Activated CD8-positive, alpha-beta T cell treated with anti-CD3 and anti-CD28 coated beads for 36 hours (primary cell): Measurements from ENCODE around the gene PFKFB1. TPM values are rescaled to one million over a fixed set of nuclear protein-coding genes. Genes with fewer than 3 reads are reported as not detected.

Experiments used
- ATAC-seq: fragments of 200-7000 bp; cut with Tn5 transposase; one replicate; pipeline ENCODE4 v1.10.0; 2021; ENCODE audit warnings: mild to moderate bottlenecking, moderate library complexity
- CTCF ChIA-PET: fragments of 350-600 bp; sonication (Branson Sonifier 250); formaldehyde crosslinking; loops from one replicate; lab custom pipeline; 2021; ENCODE audit warnings: antibody characterized with exemption; lab: Charles Lee
- POLR2A ChIA-PET: fragments of 350-600 bp; sonication (Branson Sonifier 250); formaldehyde crosslinking; loops from one replicate; lab custom pipeline; 2021; ENCODE audit warnings: antibody characterized with exemption; lab: Charles Lee
- DNase-seq: peaks from one replicate; pipeline ENCODE4 v3.0.0-alpha.2; 2020
- H3K27ac Mint-ChIP-seq: one replicate; pipeline ENCODE4 v1.8.0; 2021; ENCODE audit warnings: mild to moderate bottlenecking, mixed read lengths
- H3K27me3 Mint-ChIP-seq: one replicate; pipeline ENCODE4 v1.8.0; 2021; ENCODE audit warnings: mixed read lengths
- H3K36me3 Mint-ChIP-seq: one replicate; pipeline ENCODE4 v1.8.0; 2021; ENCODE audit warnings: low read depth, mixed read lengths
- H3K4me1 Mint-ChIP-seq: one replicate; pipeline ENCODE4 v1.8.0; 2021; ENCODE audit warnings: low read depth, mixed read lengths
- H3K4me3 Mint-ChIP-seq: one replicate; pipeline ENCODE4 v1.8.0; 2021; ENCODE audit warnings: mild to moderate bottlenecking, moderate library complexity, mixed read lengths
- H3K9me3 Mint-ChIP-seq: one replicate; pipeline ENCODE4 v1.8.0; 2021; ENCODE audit warnings: mixed read lengths
- CTCF ChIP-seq: fragments of 200-600 bp; IDR thresholded peaks from one replicate; pipeline ENCODE4 v1.8.0; 2022; ENCODE audit warnings: antibody characterized with exemption, mild to moderate bottlenecking
- intact Hi-C: fragments of 100-400 bp; cut with micrococcal nuclease; formaldehyde crosslinking; loops from one replicate; pipeline ENCODE4 v1.10.0; 2022
- total RNA-seq, 2 experiments: library from RNA; stranded (reverse); gene quantifications; one replicate each; pipeline ENCODE4 v1.2.3, GENCODE V29; 2021

Gene PFKFB1
- total RNA-seq, 2 experiments from 2014 or later = 0.60 to 0.92 TPM

GRCh38 chrX:54935306-54935705 is 58.7 kb downstream of the PFKFB1 start:
- Mint-ChIP-seq H3K9me3 (no peaks in the 10 kb centered on the region), H3K4me1 (no peaks in the 10 kb centered on the region), H3K27me3 (no peaks in the 10 kb centered on the region), H3K27ac (no peak overlapping the region), H3K4me3 (no peak overlapping the region), H3K36me3 (no peaks in the 10 kb centered on the region)
- TF ChIP-seq CTCF = no peak
- ChIA-PET CTCF (interaction anchor here (1.3 kb wide), 1 partner anchor 44 kb away, joined by 3 read pairs; no protein-coding TSS in a partner anchor), POLR2A (no interaction called here)
- DNase-seq (no peak), ATAC-seq (no peak)
- intact Hi-C loops = no loop called here

DNA sequence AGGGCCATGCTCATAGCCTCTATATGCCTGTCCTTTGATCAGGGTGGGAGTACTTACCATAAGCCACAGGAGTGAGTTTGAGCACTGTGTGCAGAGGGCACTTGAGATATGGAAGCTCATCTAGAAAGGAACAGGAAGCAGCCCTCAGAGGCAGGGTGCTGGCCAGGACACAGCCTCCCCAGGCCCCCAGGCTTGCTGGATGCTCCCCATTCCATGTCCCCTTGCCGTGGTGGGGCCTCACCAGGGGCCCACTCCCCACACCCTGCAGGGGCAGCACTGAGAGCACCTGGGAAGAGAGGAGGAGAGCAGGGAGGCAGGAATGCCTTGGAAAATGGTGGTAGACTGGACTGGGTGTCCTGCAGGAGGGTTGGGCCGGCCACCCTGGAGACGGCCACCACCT is 59.1 kb downstream of the PFKFB1 start:
- H3K4me1 Mint-ChIP-seq = no peaks in the 10 kb centered on the region
- no peaks in the 10 kb centered on the region for H3K9me3 Mint-ChIP-seq
- no peaks in the 10 kb centered on the region for H3K27me3 Mint-ChIP-seq
- no peaks in the 10 kb centered on the region for H3K36me3 Mint-ChIP-seq
- ChIA-PET POLR2A (no interaction called here), CTCF (interaction anchor here (1.3 kb wide), 1 partner anchor 43 kb away, joined by 3 read pairs; no protein-coding TSS in a partner anchor)
- no peak overlapping the region for H3K4me3 Mint-ChIP-seq
- no peak for ATAC-seq
- no peak overlapping the region for H3K27ac Mint-ChIP-seq
- intact Hi-C loops = no loop called here
- no peak for TF ChIP-seq CTCF
- no peak for DNase-seq

- Mint-ChIP-seq H3K27ac (no peak overlapping the region), H3K9me3 (no peaks in the 10 kb centered on the region), H3K36me3 (no peaks in the 10 kb centered on the region), H3K4me1 (no peaks in the 10 kb centered on the region), H3K4me3 (no peak overlapping the region), H3K27me3 (no peaks in the 10 kb centered on the region)
- no peak for TF ChIP-seq CTCF
- intact Hi-C loops = no loop called here
- CTCF ChIA-PET = interaction anchor here (1.3 kb wide), 1 partner anchor 43 kb away, joined by 3 read pairs; no protein-coding TSS in a partner anchor
- ATAC-seq = no peak
- POLR2A ChIA-PET = no interaction called here
- no peak for DNase-seq
Measured at GRCh38 chrX:54934058-54934457, 59.9 kb downstream of the PFKFB1 start.

DNA sequence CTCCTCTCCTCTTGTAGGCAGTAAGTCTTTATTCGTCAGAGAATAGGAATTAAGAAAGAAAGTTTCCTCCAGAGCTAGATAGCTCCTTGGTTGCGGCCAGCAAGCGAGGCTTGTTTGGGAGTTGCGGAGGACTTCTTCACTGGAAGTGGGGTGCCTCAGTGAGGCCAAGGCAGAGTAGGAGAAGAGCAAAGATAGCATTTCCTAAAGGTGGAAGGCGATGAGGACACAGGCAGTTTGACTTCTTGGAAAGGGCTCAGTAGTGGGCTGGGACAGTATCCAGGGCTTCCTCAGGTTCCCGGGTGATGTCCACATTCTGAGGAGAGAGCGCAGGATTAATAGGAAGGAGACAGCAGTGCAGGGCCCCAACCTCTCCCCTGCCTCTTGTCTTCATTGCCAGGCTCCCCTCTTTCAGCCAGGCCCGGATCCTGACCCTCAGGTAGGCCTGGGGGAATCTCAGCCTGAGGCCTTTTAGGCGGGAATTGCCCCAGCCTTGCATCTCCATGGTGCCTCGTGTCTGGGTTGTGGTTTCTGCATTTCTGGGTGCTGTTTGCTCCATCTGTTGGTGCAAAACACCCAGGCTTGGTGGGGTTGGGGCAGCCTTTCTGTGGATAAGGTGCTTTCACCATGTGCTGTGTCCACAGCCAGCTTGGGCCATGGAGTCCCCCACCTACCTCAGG is 60.7 kb downstream of the PFKFB1 start:
- no peak overlapping the region for H3K4me3 Mint-ChIP-seq
- DNase-seq (no peak), ATAC-seq (no peak)
- no peaks in the 10 kb centered on the region for H3K4me1 Mint-ChIP-seq
- TF ChIP-seq CTCF = no peak
- H3K9me3 Mint-ChIP-seq = no peaks in the 10 kb centered on the region
- H3K27me3 Mint-ChIP-seq = no peaks in the 10 kb centered on the region
- H3K27ac Mint-ChIP-seq = no peak overlapping the region
- no peaks in the 10 kb centered on the region for H3K36me3 Mint-ChIP-seq
- ChIA-PET CTCF (no interaction called here), POLR2A (no interaction called here)
- intact Hi-C loops = no loop called here

DNA sequence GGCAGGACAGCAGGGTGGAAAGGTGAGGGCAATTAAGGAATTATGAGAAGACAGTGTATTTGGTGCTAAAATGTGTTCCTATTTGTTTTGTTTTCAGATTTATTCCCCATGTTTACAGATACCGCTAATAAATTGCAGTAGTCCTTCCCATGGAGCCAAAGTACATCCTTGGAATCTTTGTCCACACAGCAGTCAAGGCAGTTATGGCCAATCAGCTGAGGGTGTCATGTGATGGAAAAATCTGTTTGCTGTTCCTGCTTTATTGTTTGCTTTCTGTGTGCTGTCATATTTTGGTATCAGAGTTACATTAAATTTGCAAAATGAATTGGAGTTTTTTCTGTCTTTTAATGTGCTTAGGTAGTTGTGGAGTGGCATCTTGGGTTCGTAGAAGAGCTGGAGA is 62.9 kb downstream of the PFKFB1 start:
- no peaks in the 10 kb centered on the region for H3K27me3 Mint-ChIP-seq
- ChIA-PET CTCF (no interaction called here), POLR2A (no interaction called here)
- ATAC-seq = no peak
- no peak for DNase-seq
- H3K9me3 Mint-ChIP-seq = no peaks in the 10 kb centered on the region
- intact Hi-C loops = no loop called here
- H3K4me3 Mint-ChIP-seq = no peak overlapping the region
- no peak for TF ChIP-seq CTCF
- no peak overlapping the region for H3K27ac Mint-ChIP-seq
- H3K4me1 Mint-ChIP-seq = no peaks in the 10 kb centered on the region
- no peaks in the 10 kb centered on the region for H3K36me3 Mint-ChIP-seq
